Ovary (tissue), 9 donors: ENCODE data around the gene CCDC51. TPM values are rescaled to one million over a fixed set of nuclear protein-coding genes. Genes with fewer than 3 reads are reported as not detected.

ENCODE experiments used
- DNase-seq, 5 donors: peaks; one replicate each; pipeline ENCODE4 v3.0.0-alpha.2; 2019 to 2020
- H3K27ac ChIP-seq, 2 donors: fragments of 200-600 bp; one replicate each; pipeline versions ENCODE4 v1.5.1 to v1.8.0; 2019 to 2022
- H3K27me3 ChIP-seq: fragments of 200-600 bp; one replicate; pipeline ENCODE4 v1.8.0; 2022
- H3K36me3 ChIP-seq: fragments of 200-600 bp; sonication (generic); one replicate; pipeline ENCODE4 v1.5.1; 2019
- H3K4me1 ChIP-seq: one replicate; pipeline ENCODE4 v1.8.1; 2013; ENCODE audit warnings: mild to moderate bottlenecking, moderate library complexity; ENCODE audit not compliant: insufficient read depth
- H3K4me3 ChIP-seq: fragments of 200-600 bp; sonication (generic); one replicate; pipeline ENCODE4 v1.5.1; 2017
- H3K9me3 ChIP-seq, 2 donors: fragments of 200-600 bp in 1 of 2; sonication (generic) in 1 of 2; one replicate each; pipeline versions ENCODE4 v1.5.1 to v1.8.1; 2013 to 2019; ENCODE audit warnings: mild to moderate bottlenecking in 1 of 2, moderate library complexity in 1 of 2
- EP300 ChIP-seq: sonication (generic); formaldehyde crosslinking; IDR thresholded peaks from one replicate; pipeline ENCODE4 v1.6.1; 2017; ENCODE audit warnings: antibody characterized with exemption
- POLR2A ChIP-seq: fragments of 450-650 bp; IDR thresholded peaks from one replicate; pipeline ENCODE4 v1.6.1; 2017; ENCODE audit warnings: antibody characterized with exemption, mild to moderate bottlenecking, moderate library complexity
- WGBS, 3 donors: extraction: QIAGEN DNeasy Blood & Tissue Kit in 1 of 3; methylation state at CpG; one replicate each; pipeline versions ENCODE4 v1.1.5 to v1.1.7; 2013 to 2017; 5-methylcytosine and 5-hydroxymethylcytosine counted together
- intact Hi-C, 4 donors: fragments of 100-400 bp; cut with DNase I; formaldehyde crosslinking; loops; one replicate each; pipeline versions ENCODE4 v1.11.0 to v1.15.1; 2022 to 2023
- polyA plus RNA-seq, 2 donors: library from polyadenylated mRNA; stranded (reverse); fragments of 200-250 nt in 1 of 2; fragments of 350-450 nt in 1 of 2; fragmentation: Illumina TruSeq in 1 of 2; extraction: RNeasy Lipid Tissue Mini Kit (QIAGEN cat#74804) in 1 of 2; gene quantifications; one replicate each; pipeline ENCODE4 v1.2.3, GENCODE V29; 2013 to 2014
- total RNA-seq, 7 donors: library from RNA; depleted of rRNA in 2 of 7; stranded (reverse); fragments of >200 nt in 2 of 7; fragmentation: NEBNext Ultra II Directional in 3 of 7; extraction: Animal tissue kit (Norgen Biotek cat#: 25700) in 3 of 7; gene quantifications; one replicate each; pipeline versions ENCODE4 v1.1.0 to v1.2.4, GENCODE V29; 2016 to 2023
- TF ChIP-seq, protein P1 (sequence below), 3 donors: fragments of 450-650 bp in 2 of 3; fragments of 200-600 bp in 1 of 3; IDR thresholded peaks; one replicate each; pipeline versions ENCODE4 v1.5.1 to v1.8.0; 2016 to 2022; ENCODE audit warnings: antibody characterized with exemption in 3 of 3, mild to moderate bottlenecking in 1 of 3
- donor health status: DM: no; HTN: no; CAD: no; lungs with moderate emphysema.
- donor health status: DM: no; HTN: no; CAD: no.
- donor health status: Bipolar disorder and iron deficiency.
- donor health status: DM: yes; HTN: yes; CAD: no.
- donor health status: DM: no; HTN: no; CAD: no.
- donor health status: DM: yes; HTN: yes; CAD: no.

The CCDC51 gene
- total and polyA plus RNA-seq, 9 donors: 6.3 to 9.9 (median 7.7) TPM

DNA sequence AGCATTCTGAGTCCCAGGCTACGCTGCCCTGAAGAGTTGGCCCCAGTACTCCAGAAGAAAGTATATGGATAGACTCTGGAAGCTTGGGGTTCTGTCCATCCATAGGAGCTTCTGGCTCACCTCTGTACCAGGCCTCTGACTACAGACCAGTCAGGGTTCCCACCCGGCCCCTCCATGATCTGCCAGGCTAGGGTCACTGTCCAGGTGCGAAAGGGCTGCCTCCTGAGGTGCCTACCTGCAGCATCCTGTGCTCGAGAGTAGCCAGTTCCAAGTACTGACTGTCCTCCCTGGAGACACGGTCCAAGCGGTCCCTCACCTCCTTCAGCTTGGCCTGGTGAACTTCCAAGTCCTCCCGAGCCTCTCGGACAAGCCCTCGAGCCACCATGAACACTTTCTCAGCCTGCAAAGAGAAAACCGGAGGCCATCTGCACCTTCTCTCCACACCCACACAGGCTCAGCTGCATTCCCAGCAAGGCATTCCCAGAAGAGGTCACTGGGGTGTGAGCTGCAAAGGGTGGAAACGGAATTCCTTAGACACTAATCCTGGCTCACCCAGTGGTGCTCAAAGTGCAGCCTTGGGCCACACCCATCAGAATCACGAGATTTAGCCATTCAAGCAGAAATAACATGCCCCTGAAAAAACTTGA, 6.3 kb downstream of the CCDC51 start:
- Histone ChIP-seq H3K36me3 (no peaks in the 10 kb centered on the region), H3K27ac (peak overlapping the region in 1 of 2 donors; percentile 43), H3K4me1 (peaks cover 20% of the 10 kb centered on the region), H3K27me3 (no peaks in the 10 kb centered on the region), H3K4me3 (no peak overlapping the region), H3K9me3 (no peaks in the 10 kb centered on the region)
- WGBS, 3 donors: 30 to 42% (median 40%) methylated on average over 12 of the region's 12 CpGs
- DNase-seq: peak in 4 of 5 donors; percentile 25 to 62 (median 42)
- no peak for TF ChIP-seq EP300
- TF ChIP-seq POLR2A: no peak
- TF ChIP-seq, protein P1, sequence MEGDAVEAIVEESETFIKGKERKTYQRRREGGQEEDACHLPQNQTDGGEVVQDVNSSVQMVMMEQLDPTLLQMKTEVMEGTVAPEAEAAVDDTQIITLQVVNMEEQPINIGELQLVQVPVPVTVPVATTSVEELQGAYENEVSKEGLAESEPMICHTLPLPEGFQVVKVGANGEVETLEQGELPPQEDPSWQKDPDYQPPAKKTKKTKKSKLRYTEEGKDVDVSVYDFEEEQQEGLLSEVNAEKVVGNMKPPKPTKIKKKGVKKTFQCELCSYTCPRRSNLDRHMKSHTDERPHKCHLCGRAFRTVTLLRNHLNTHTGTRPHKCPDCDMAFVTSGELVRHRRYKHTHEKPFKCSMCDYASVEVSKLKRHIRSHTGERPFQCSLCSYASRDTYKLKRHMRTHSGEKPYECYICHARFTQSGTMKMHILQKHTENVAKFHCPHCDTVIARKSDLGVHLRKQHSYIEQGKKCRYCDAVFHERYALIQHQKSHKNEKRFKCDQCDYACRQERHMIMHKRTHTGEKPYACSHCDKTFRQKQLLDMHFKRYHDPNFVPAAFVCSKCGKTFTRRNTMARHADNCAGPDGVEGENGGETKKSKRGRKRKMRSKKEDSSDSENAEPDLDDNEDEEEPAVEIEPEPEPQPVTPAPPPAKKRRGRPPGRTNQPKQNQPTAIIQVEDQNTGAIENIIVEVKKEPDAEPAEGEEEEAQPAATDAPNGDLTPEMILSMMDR (IDR thresholded peaks at IDR 0.05): no peak
- intact Hi-C loops: loop anchor here in 3 of 4 donors (2.0 to 10.0 kb wide), 5 partner anchors 31 to 239 kb away; no protein-coding TSS in a partner anchor

DNA sequence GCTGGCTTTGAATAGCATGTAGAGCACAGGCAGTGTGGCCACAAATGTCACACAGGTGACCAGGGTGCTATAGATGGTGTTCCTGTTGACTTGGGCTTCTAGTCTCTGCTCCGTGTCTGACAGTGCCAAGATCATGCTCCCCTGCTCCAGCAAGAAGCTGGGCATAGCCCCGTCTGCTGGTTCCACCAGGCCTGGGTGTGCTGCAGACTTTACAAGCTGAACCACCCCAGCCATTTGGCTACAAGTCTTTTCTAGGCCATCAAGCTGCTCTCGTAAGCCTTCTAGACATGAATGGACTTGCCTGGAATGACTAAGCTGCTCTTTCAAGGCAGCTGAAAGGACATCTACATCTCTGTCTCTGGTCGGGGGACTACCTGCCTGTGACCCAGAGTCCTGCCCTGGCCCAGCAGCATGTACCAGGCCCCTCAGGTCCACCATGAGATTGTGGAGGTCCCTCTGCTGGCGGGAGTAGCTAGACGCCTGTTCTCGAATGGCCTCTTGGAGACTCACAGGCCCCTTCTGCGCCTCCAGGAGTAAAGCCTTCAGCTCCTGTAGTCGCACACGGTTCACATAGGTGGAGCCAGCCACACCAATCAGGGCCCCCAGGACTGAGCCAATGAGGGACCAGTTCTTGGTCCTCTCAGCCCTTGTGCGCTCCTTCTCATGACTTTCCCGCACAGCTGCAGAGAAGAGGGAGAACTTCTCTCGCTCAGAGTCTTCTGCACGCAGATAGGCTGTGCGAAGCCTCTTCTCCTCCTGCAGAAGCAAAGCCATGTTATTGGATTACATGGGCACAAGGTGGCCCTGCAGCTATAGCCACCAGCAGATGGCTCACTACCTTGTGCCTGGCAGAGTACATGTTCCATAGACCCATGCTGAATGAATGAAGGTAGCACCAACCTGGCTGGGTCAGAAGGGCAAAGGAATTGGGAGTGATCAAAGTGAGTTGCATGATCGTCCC, 7.2 kb downstream of the CCDC51 start:
- Histone ChIP-seq H3K4me3 (no peak overlapping the region), H3K36me3 (no peaks in the 10 kb centered on the region), H3K9me3 (no peaks in the 10 kb centered on the region), H3K27me3 (no peaks in the 10 kb centered on the region), H3K4me1 (peaks cover 27% of the 10 kb centered on the region), H3K27ac (no peak overlapping the region)
- TF ChIP-seq, protein P1 (IDR thresholded peaks at IDR 0.05): no peak
- no peak for TF ChIP-seq EP300
- TF ChIP-seq POLR2A: no peak
- 80 to 87% (median 84%) methylated on average over 15 to 16 of the region's 16 CpGs for WGBS, 3 donors
- intact Hi-C loops: loop anchor here in 2 of 4 donors (5.0 to 10.0 kb wide), 3 partner anchors 158 to 238 kb away; no protein-coding TSS in a partner anchor
- peak in 2 of 5 donors; percentile 19 to 35 for DNase-seq

DNA sequence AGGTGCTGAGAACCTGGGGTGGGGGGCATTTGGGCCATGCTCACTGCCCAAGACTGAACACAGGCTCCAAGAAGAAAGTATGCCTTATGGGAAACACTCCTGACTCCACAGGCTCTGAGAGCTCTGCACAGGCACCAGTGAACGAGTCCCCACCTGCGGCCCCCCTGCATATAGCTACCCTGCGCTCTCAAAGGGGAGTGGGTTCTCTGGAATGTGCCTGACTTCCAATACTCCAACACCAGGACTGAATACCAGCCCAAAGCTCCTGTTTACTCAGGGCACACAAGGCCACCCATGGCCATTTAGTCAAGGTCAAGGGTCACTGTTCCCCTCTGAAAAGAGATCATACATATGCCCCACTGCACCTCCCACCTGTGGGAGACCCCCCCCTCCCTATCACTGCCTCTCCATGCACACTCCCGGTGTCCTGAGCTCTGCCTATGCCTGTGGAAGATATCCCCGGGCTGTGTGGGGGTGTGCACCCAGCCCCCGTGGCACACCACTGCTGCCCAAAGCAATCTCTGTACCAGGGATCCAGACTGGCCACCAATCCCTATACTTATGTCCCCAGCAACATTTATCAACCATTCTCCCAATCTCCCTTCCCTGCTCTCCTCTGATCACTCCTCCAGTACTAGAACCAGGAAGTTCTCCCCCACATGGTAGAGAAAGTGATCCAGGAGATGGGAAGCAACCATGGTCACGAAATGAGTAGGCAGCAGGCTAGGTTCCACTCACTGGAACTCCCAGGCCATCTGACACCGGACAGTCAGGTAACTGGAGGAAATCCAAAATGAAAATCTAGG, 8.5 kb downstream of the CCDC51 start:
- Histone ChIP-seq H3K27ac (peak overlapping the region; percentile 14 to 96), H3K36me3 (no peaks in the 10 kb centered on the region), H3K9me3 (no peaks in the 10 kb centered on the region), H3K4me3 (no peak overlapping the region), H3K4me1 (peaks cover 38% of the 10 kb centered on the region), H3K27me3 (no peaks in the 10 kb centered on the region)
- 78 to 84% (median 82%) methylated on average over 8 of the region's 8 CpGs for WGBS, 3 donors
- peak in 1 of 5 donors; percentile 17 for DNase-seq
- TF ChIP-seq EP300 (no peak), POLR2A (no peak)
- TF ChIP-seq, protein P1 (IDR thresholded peaks at IDR 0.05): no peak
- intact Hi-C loops: loop anchor here in 2 of 4 donors (5.0 to 10.0 kb wide), 3 partner anchors 157 to 237 kb away; no protein-coding TSS in a partner anchor

DNA sequence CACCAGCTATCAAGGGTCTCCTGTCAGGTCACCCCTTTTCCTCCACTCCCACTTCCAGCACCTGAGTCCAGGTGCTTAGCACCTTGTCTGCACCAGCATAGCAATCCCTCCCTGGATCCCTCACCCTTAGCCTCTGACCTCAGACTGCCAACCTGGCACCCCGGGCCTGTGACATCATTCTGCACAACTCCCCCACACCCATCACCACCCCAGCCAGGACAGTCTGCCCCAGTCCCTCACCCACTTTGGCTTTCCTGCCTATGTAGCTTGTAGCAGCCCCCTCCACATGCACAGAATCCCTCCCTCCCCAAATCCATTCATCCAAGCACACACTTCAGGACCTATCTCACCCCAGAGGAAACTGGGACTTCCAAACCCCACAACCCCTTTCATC, 9.2 kb downstream of the CCDC51 start:
- no peaks in the 10 kb centered on the region for H3K27me3 ChIP-seq
- TF ChIP-seq EP300 (no peak), POLR2A (no peak)
- TF ChIP-seq, protein P1 (IDR thresholded peaks at IDR 0.05): no peak
- peak in 2 of 5 donors; percentile 32 to 43 for DNase-seq
- no peaks in the 10 kb centered on the region for H3K36me3 ChIP-seq
- intact Hi-C loops: loop anchor here in 2 of 4 donors (5.0 to 10.0 kb wide), 3 partner anchors 156 to 236 kb away; no protein-coding TSS in a partner anchor
- H3K27ac ChIP-seq: peak overlapping the region; percentile 14 to 96
- H3K4me3 ChIP-seq: no peak overlapping the region
- peaks cover 44% of the 10 kb centered on the region for H3K4me1 ChIP-seq
- 47 to 70% (median 59%) methylated on average over 1 of the region's 1 CpG for WGBS, 3 donors
- H3K9me3 ChIP-seq: no peaks in the 10 kb centered on the region
